Measurements from ENCODE around the gene HNF4A.

HNF4A gene

GRCh38 chr20:44433751-44434538, 78.4 kb downstream of the HNF4A start:
- DNase-seq (ENCODE audit: low spot score): no peak
- no peak for TF ChIP-seq CTCF (IDR thresholded peaks at IDR 0.05; ENCODE audit: extremely low read depth, missing control alignments)

- DNase-seq (ENCODE audit: low spot score): no peak
- no peak for TF ChIP-seq CTCF (IDR thresholded peaks at IDR 0.05; ENCODE audit: extremely low read depth, missing control alignments)
Observed at GRCh38 chr20:44435630-44436335, 80.3 kb downstream of the HNF4A start.

- TF ChIP-seq CTCF (IDR thresholded peaks at IDR 0.05; ENCODE audit: extremely low read depth, missing control alignments): no peak
- DNase-seq (ENCODE audit: low spot score): no peak
Observed at GRCh38 chr20:44436393-44436792, 80.9 kb downstream of the HNF4A start.

- no peak for TF ChIP-seq CTCF (IDR thresholded peaks at IDR 0.05; ENCODE audit: extremely low read depth, missing control alignments)
- no peak for DNase-seq (ENCODE audit: low spot score)
Observed at GRCh38 chr20:44437497-44437896, 82.0 kb downstream of the HNF4A start.

GRCh38 chr20:44438782-44439181, 83.3 kb downstream of the HNF4A start:
- no peak for DNase-seq (ENCODE audit: low spot score)
- TF ChIP-seq CTCF (IDR thresholded peaks at IDR 0.05; ENCODE audit: extremely low read depth, missing control alignments): no peak

GRCh38 chr20:44439318-44439717, 83.8 kb downstream of the HNF4A start:
- no peak for DNase-seq (ENCODE audit: low spot score)
- TF ChIP-seq CTCF (IDR thresholded peaks at IDR 0.05; ENCODE audit: extremely low read depth, missing control alignments): no peak

- DNase-seq (ENCODE audit: low spot score): no peak
- TF ChIP-seq CTCF (IDR thresholded peaks at IDR 0.05; ENCODE audit: extremely low read depth, missing control alignments): no peak
Observed at GRCh38 chr20:44442298-44443070, 87.0 kb downstream of the HNF4A start.
